GM10266 (cell line): ENCODE data around the gene ABI2.
A peak's percentile ranks its signal among the peaks of the same experiment; 100 is the strongest.
"Not testable (repeated sequence)": the region's sequence is repeated elsewhere in the genome, so short reads cannot be mapped to it uniquely, and the experiment has no call there.

Source experiments
- DNase-seq: peaks from one replicate; pipeline ENCODE4 v3.0.0; 2012; ENCODE audit errors: extremely low spot score
- TF ChIP-seq, protein P1 (sequence below): IDR thresholded peaks from 2 replicates; pipeline ENCODE4 v1.5.1; 2012; ENCODE audit warnings: mild to moderate bottlenecking, low read depth; ENCODE audit not compliant: control insufficient read depth, insufficient read depth; ENCODE audit errors: missing control alignments

The ABI2 gene

DNA sequence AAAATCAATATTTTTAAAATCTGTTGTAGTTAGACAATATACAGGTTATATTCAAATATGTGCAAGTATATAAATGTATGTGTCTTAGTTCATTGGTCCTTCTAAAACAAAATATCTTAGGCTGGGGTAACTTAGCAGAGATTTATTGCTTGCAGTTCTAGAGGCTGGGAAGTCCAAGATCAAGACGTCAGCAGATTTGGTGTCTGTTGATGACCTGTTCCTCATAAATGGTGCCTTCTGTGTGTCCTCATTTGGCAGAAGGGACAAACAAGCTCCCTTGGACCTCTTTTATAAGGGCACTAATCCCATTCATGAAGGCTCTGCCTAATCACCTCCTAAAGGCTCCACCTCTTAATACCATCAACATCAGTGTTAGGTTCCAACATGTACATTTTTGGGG lies 31.3 kb downstream of the ABI2 start:
- DNase-seq, result no peak
- TF ChIP-seq, protein P1, sequence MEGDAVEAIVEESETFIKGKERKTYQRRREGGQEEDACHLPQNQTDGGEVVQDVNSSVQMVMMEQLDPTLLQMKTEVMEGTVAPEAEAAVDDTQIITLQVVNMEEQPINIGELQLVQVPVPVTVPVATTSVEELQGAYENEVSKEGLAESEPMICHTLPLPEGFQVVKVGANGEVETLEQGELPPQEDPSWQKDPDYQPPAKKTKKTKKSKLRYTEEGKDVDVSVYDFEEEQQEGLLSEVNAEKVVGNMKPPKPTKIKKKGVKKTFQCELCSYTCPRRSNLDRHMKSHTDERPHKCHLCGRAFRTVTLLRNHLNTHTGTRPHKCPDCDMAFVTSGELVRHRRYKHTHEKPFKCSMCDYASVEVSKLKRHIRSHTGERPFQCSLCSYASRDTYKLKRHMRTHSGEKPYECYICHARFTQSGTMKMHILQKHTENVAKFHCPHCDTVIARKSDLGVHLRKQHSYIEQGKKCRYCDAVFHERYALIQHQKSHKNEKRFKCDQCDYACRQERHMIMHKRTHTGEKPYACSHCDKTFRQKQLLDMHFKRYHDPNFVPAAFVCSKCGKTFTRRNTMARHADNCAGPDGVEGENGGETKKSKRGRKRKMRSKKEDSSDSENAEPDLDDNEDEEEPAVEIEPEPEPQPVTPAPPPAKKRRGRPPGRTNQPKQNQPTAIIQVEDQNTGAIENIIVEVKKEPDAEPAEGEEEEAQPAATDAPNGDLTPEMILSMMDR, result no peak

DNA sequence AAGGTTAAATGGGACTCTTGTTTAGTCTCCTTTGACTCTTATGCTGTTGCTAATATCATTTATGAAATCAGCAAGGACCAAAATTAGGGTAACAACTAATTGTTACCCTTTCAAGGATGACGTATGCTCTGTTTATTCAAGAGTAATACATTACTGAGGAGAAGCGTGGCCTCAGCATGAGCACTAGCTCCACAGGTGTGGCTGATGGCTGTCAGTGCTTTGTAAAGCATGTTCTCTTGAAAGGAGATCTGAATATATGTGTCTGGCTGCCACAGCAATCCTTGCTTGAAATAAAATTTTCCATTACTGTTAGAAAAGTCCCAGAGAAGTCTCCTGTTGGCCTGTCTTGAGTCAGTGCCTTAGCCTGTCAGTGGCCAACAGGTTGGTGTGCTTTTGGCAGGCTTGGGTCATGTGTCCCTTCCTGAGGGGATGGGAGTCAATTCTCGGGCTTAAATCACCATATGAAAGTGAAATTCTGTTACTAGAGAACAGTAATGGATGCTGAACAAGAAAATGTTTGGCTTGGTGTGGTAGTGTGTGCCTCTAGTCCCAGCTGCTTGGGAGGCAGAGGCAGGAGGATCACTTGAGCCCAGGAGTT lies 32.7 kb downstream of the ABI2 start:
- peak; percentile 22 for DNase-seq
- TF ChIP-seq, protein P1, result no peak

DNA sequence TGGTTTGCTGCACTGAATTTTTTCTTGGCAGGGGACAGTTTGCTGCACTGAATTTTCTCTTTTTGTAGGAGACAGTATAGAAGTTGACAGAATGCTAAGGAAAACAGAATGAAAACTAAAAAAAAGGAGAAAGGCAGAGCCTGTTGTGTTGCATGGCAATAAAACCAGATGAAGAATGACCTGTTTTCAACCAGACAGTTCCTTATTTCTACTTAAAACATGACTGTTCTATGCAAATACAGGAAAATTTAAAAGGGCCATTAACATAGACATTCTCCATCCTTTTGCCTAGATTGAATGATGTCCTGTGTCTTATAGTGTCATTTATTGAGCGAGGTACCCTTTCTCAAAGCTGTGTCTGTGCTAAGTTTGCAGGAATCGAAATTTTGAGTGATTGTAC lies 33.3 kb downstream of the ABI2 start:
- TF ChIP-seq, protein P1, result no peak
- DNase-seq, result no peak

DNA sequence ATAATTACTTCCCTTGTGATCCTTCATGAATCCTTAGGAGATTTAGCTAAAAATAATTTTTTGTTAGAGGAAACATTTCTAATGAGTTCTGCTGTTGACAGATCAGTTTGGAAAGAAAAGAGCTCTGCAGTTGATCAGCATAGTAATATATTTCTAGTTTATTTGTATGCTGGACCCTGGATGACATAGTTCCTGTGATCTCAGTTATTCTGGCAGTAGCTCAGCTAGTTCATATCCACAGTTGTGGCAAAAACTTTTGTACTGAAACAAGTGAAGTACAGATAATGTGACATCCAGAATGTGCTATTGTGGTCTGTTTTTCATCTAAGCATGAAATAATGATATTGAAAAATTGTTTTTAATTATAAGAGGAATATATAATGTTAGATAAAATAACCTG lies 33.7 kb downstream of the ABI2 start:
- DNase-seq, result no peak
- TF ChIP-seq, protein P1, result no peak

DNA sequence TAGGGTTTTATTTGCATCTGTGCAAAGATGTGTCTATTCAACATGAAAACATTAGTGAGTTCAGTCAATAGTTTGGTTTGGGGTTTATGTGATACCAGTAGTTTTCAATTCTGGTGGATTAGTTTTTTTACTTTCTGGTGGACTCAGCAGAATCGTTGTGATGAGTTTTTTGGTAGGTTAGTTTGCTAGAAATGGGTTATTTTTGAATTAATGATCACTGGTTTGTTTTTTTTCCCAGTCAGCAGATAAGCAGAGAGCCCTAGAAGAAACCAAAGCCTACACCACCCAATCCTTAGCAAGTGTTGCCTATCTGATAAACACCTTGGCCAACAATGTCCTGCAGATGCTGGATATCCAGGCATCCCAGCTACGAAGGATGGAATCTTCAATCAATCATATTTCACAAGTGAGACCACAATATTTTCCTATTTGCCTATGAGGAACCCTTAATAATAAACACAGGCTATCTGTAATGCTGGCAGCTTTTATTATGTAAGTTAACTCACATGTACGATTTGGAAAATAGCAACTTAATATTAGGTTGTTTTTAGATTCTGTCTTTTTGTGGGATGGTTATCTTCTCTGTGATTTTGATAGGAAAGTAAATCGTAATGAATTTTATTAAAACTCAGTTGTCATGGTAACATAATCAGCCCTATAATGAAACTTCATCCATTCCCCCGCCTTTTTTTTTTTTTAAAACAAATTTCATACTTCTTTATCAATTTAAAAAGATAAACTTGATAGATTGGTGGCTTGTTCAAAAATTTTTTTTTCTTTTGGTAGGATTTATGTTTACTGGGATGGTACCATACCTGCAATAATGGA lies 38.7 kb downstream of the ABI2 start:
- TF ChIP-seq, protein P1, result no peak
- DNase-seq, result no peak

DNA sequence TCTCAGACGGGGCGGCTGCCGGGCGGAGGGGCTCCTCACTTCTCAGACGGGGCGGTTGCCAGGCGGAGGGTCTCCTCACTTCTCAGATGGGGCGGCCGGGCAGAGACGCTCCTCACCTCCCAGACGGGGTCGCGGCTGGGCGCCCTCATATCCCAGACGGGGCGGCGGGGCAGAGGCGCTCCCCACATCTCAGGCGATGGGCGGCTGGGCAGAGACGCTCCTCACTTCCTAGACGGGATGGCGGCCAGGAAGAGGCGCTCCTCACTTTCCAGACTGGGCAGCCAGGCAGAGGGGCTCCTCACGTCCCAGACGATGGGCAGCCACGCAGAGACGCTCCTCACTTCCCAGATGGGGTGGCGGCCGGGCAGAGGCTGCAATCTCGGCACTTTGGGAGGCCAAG lies 44.5 kb downstream of the ABI2 start:
- not testable (repeated sequence) for DNase-seq

DNA sequence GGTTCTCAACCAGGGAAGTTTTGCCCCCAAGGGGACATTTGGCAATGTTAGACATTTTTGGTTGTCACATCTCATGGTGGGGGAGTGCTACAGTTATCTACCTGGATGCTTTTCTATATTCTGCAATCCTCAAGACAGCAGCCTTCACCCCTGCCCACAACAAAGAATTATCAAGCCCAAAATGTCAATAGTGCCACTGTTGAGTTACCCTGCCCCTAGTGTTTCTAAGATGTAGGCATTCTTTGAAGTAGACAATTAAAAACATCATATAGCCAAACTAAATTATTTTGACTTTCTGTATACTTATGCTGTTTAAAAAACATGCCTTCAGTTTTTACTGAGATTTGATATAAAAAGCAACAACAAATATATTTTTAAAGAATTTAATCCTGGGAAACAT lies 48.0 kb downstream of the ABI2 start:
- TF ChIP-seq, protein P1, result no peak
- no peak for DNase-seq

DNA sequence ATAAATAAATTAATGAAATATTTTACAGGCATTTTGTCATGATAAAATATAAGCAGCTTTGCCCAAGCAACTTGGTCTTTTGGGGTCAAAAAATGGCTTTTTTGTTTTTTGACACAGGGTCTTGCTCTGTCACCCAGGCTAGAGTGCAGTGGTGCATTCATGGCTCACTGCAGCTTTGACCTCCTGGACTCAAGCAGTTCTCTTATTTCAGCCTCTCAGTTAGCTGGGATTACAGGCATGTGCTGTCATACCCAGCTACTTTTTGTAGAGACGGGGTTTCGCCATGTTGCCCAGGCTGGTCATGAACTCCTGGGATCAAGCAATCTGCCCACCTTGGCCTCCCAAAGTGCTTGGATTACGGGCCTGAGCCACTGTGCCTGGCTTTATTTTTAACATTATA lies 51.0 kb downstream of the ABI2 start:
- DNase-seq, result no peak
- TF ChIP-seq, protein P1, result no peak
